Uterus (tissue), 2 donors: ENCODE data around the gene SMIM44.

ENCODE experiments used
- CTCF ChIP-seq, 4 experiments: fragments of 200-600 bp in 2 of 4; fragments of 450-650 bp in 2 of 4; sonication (generic) in 2 of 4; IDR thresholded peaks; one replicate each; pipeline ENCODE4 v1.5.1; 2016 to 2019; ENCODE audit warnings: antibody characterized with exemption in 4 of 4, mild to moderate bottlenecking in 2 of 4, moderate library complexity in 1 of 4
- POLR2A ChIP-seq, 2 donors: fragments of 450-650 bp; IDR thresholded peaks; one replicate each; pipeline ENCODE4 v1.6.1; 2016; ENCODE audit warnings: antibody characterized with exemption in 2 of 2, mild to moderate bottlenecking in 1 of 2, moderate library complexity in 1 of 2

GRCh38 chr19:3454656-3455392, 28.4 kb downstream of the SMIM44 start:
- TF ChIP-seq CTCF (IDR thresholded peaks at IDR 0.05) (no peak), POLR2A (IDR thresholded peaks at IDR 0.05) (no peak)
